Cardiac muscle cell (in vitro differentiated cells and primary cell): Measurements from ENCODE around the gene CYP17A1. TPM values are rescaled to one million over a fixed set of nuclear protein-coding genes. Genes with fewer than 3 reads are reported as not detected.
"Not testable (repeated sequence)": the region's sequence is repeated elsewhere in the genome, so short reads cannot be mapped to it uniquely, and the experiment has no call there.

Experiments used
- DNase-seq, 2 donors: peaks; one replicate each; pipeline versions ENCODE4 v3.0.0 to v3.0.0-alpha.2; 2010 to 2017; ENCODE audit warnings: low read depth in 1 of 2, low spot score in 1 of 2
- H3K27ac ChIP-seq: fragments of 200-600 bp; sonication (generic); 2 replicates; pipeline ENCODE4 v1.5.1; 2016
- H3K27me3 ChIP-seq: fragments of 200-600 bp; sonication (generic); 2 replicates; pipeline ENCODE4 v1.6.0; 2016; ENCODE audit warnings: control low read depth
- H3K36me3 ChIP-seq: fragments of 200-600 bp; sonication (generic); 2 replicates; pipeline ENCODE4 v1.5.1; 2016; ENCODE audit warnings: control low read depth
- H3K4me1 ChIP-seq: fragments of 200-600 bp; sonication (generic); 2 replicates; pipeline ENCODE4 v1.8.1; 2017; ENCODE audit warnings: low read depth, mild to moderate bottlenecking, mixed run types
- H3K4me3 ChIP-seq: fragments of 200-600 bp; sonication (generic); 2 replicates; pipeline ENCODE4 v1.5.1; 2016; ENCODE audit warnings: mild to moderate bottlenecking
- H3K9me3 ChIP-seq: fragments of 200-600 bp; sonication (generic); 2 replicates; pipeline ENCODE4 v1.5.1; 2017; ENCODE audit warnings: low read depth, mild to moderate bottlenecking, control low read depth
- CTCF ChIP-seq: IDR thresholded peaks from 2 replicates; pipeline ENCODE4 v1.5.1; 2012; ENCODE audit warnings: low read depth, mild to moderate bottlenecking, low read length
- polyA plus RNA-seq: library from polyadenylated mRNA; unstranded; fragments of >200 nt; fragmentation: Nextera tagmentation; extraction: Ambion mirVana; gene quantifications from 2 replicates; pipeline ENCODE4 v1.2.1, GENCODE V29; 2016
- total RNA-seq: library from RNA; depleted of rRNA; stranded (reverse); fragments of >200 nt; gene quantifications from 2 replicates; pipeline ENCODE4 v1.2.3, GENCODE V29; 2016

The CYP17A1 gene
- total and polyA plus RNA-seq, 2 experiments from 2014 or later, result not detected

DNA sequence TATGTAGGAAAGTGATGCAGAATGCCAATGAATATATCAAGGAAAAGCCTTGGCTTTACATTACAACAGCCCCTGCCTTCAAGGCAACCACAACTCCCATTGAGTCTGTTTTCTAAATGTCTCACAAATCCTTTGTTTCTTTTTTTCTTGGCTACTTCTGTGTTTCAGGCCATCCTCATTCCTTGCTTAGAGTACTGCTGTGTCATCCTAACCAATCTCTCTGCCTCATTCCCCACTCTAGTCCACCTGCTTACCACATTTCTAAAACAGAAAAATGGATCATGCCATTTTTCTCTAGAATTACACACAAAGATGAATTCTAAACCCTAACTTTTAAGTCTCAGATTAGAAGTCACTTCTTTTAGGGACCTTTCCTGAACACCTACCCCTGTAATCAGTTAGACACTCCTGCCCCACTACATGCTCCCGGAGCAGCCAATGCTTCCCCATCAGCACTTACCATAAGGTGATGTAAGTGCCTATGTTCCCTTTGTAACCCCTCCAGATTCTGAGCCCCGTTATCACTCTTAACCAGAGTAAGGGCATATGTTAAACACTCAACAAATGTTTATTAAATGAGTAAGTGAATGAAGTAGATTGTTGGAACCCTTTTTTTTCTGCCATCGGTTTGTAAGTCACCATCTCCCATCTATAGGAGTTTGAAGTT lies 19.7 kb upstream of the CYP17A1 start:
- no peaks in the 10 kb centered on the region for H3K36me3 ChIP-seq
- H3K4me3 ChIP-seq, result no peak overlapping the region
- no peaks in the 10 kb centered on the region for H3K27me3 ChIP-seq
- TF ChIP-seq CTCF, result no peak
- H3K27ac ChIP-seq, result no peak overlapping the region
- no peaks in the 10 kb centered on the region for H3K4me1 ChIP-seq
- no peaks in the 10 kb centered on the region for H3K9me3 ChIP-seq
- DNase-seq, result no peak

GRCh38 chr10:102855731-102856436 lies 18.7 kb upstream of the CYP17A1 start:
- H3K4me1 ChIP-seq, H3K9me3 ChIP-seq, H3K4me3 ChIP-seq, H3K27ac ChIP-seq, H3K36me3 ChIP-seq, H3K27me3 ChIP-seq: not testable (repeated sequence)
- peak in 1 of 2 donors; percentile 94 for DNase-seq

- H3K36me3 ChIP-seq, H3K4me3 ChIP-seq, H3K9me3 ChIP-seq, H3K27ac ChIP-seq, H3K4me1 ChIP-seq, H3K27me3 ChIP-seq, DNase-seq: not testable (repeated sequence)
Measured at GRCh38 chr10:102853237-102853636, 16.0 kb upstream of the CYP17A1 start.

DNA sequence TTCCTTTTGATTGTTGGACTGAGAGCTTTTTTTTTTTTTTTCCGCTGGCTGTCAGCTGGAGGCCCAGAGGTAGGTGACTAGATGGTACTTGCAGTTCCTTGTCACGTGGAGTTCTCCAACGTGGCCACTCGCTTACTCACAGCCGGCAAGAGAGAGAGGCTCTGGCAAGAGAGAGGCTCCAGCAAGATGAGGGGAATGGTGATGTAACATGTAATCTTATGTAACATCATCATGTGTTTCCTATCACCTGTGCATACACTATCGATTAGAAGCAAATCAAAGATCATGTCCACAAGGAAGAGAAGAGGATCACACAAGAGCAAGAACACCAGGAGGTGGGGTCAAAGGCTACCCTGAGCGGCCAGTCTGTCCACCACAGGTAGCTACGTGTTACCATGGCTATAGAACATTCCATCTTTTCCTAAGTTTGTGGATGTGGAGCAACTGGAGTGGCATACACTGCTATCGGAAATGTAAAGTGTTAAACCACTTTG lies 12.9 kb upstream of the CYP17A1 start:
- Histone ChIP-seq H3K4me1 (no peaks in the 10 kb centered on the region), H3K4me3 (no peak overlapping the region), H3K27me3 (no peaks in the 10 kb centered on the region), H3K27ac (no peak overlapping the region), H3K36me3 (no peaks in the 10 kb centered on the region), H3K9me3 (no peaks in the 10 kb centered on the region)
- DNase-seq, result no peak
- TF ChIP-seq CTCF, result no peak

- TF ChIP-seq CTCF, result no peak
- H3K36me3 ChIP-seq, result no peaks in the 10 kb centered on the region
Measured at GRCh38 chr10:102845352-102845902, 8.2 kb upstream of the CYP17A1 start.

GRCh38 chr10:102844190-102844776 lies 7.1 kb upstream of the CYP17A1 start:
- H3K9me3 ChIP-seq, H3K36me3 ChIP-seq, H3K4me3 ChIP-seq, H3K27me3 ChIP-seq, H3K4me1 ChIP-seq, H3K27ac ChIP-seq, DNase-seq: not testable (repeated sequence)

More at GRCh38 chr10:102845352-102845902, 8.2 kb upstream of the CYP17A1 start:
- H3K4me1 ChIP-seq, result no peaks in the 10 kb centered on the region
- H3K27me3 ChIP-seq, result no peaks in the 10 kb centered on the region
- no peak overlapping the region for H3K27ac ChIP-seq
- DNase-seq, result no peak
- no peak overlapping the region for H3K4me3 ChIP-seq
- no peaks in the 10 kb centered on the region for H3K9me3 ChIP-seq

DNA sequence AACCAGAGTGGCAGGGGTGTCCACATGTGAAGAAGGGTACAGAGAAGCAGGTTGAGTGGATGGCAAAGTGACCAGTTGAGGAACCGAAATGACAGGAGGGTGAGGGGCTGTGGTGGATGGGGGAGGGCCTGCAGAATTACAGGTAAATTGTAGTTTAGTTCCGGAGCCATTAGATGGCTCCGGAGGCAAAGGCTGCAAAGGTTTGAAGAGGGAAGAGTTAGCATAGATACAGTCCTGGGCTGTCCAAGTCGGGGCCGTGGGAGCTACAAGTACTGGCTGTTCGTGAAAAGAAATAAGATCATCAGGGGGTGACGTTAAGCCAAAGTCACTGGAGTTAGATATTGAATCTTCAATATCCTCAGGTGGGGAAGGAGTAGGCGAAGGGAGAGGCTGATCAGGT lies 5.9 kb upstream of the CYP17A1 start:
- H3K27me3 ChIP-seq, H3K9me3 ChIP-seq, H3K4me3 ChIP-seq, DNase-seq, H3K27ac ChIP-seq, H3K36me3 ChIP-seq, H3K4me1 ChIP-seq: not testable (repeated sequence)
